ENCODE results near the gene INTS13. TPM values are rescaled to one million over a fixed set of nuclear protein-coding genes. Genes with fewer than 3 reads are reported as not detected.
A peak's percentile ranks its signal among the peaks of the same experiment; 100 is the strongest.

Gene INTS13
- total RNA-seq, 2 donors from 2014 or later = 23.9 to 55.5 TPM

DNA sequence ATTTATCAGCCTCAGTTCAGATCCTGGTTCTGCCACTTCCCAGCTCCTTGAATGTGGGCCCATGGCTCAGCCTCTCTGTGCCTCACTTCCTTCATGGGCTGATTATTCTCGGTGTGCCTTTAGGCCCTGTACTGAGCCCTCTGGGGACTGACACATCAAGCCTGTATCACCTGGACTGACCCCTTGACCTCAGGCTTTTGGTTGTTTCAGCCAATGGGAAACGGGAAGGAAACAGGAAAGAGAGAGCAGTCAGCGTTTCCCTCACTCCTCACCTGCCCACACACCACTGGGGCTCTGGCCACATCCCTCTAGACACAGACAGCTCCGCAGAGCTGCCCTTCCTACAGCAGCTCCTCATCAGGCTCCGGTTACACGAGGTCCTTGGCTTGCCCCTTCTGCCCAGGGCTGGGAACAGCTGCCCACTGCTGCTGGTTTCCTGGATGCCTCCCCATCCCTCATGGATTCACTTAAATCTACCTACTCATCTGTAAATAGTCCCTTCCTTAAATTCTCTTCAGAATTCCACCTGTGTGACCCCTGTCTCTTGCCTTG is 67.8 kb downstream of the INTS13 start:
- Mint-ChIP-seq H3K36me3 (ENCODE audit: low read depth) (no peaks in the 10 kb centered on the region), H3K27me3 (ENCODE audit: insufficient read depth) (no peaks in the 10 kb centered on the region), H3K4me1 (peaks cover 10% of the 10 kb centered on the region), H3K27ac (no peak overlapping the region), H3K9me3 (no peaks in the 10 kb centered on the region), H3K4me3 (no peak overlapping the region)
- 76 to 83% methylated on average over 1 to 6 of the region's 6 CpGs for WGBS, 2 experiments (ENCODE audit: insufficient coverage in 1 of 2, insufficient read length in 1 of 2)
- TF ChIP-seq, protein P1, sequence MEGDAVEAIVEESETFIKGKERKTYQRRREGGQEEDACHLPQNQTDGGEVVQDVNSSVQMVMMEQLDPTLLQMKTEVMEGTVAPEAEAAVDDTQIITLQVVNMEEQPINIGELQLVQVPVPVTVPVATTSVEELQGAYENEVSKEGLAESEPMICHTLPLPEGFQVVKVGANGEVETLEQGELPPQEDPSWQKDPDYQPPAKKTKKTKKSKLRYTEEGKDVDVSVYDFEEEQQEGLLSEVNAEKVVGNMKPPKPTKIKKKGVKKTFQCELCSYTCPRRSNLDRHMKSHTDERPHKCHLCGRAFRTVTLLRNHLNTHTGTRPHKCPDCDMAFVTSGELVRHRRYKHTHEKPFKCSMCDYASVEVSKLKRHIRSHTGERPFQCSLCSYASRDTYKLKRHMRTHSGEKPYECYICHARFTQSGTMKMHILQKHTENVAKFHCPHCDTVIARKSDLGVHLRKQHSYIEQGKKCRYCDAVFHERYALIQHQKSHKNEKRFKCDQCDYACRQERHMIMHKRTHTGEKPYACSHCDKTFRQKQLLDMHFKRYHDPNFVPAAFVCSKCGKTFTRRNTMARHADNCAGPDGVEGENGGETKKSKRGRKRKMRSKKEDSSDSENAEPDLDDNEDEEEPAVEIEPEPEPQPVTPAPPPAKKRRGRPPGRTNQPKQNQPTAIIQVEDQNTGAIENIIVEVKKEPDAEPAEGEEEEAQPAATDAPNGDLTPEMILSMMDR (conservative IDR thresholded peaks at IDR 0.05) = no peak
- no peaks in the 10 kb centered on the region for H3K27me3 ChIP-seq (ENCODE audit: control insufficient read depth, insufficient read depth, low read length, poor library complexity, severe bottlenecking)
- peaks cover 2% of the 10 kb centered on the region for H3K4me1 ChIP-seq (ENCODE audit: control insufficient read depth, insufficient read depth, low read length)
- no peaks in the 10 kb centered on the region for H3K9me3 ChIP-seq (ENCODE audit: control insufficient read depth, low read length)
- H3K36me3 ChIP-seq (ENCODE audit: control insufficient read depth, insufficient read depth, low read length) = no peaks in the 10 kb centered on the region
- DNase-seq = peak; percentile 60
- H3K9ac ChIP-seq (ENCODE audit: extremely low read depth, low read length, poor library complexity, severe bottlenecking) = no peak overlapping the region
- H3K4me3 ChIP-seq (ENCODE audit: low read length) = no peak overlapping the region
- H3K27ac ChIP-seq (ENCODE audit: low read depth, low read length) = no peak overlapping the region

DNA sequence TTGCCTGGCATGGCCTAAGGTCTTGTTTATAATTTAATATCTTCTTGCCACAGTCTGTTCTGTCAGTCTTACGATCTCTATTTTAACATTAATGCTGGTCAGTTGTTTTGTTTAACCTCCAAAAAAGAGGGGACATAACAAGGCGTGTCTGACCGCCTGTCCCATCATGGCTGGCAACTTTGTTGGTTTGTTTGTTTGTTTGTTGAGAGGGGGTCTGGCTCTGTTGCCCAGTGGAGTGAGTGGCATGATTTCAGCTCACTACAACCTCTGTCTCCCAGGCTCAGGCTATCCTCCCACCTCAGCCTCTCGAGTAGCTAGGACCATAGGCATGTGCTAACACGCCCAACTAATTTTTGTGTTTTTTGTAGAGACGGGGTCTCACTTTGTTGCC is 68.7 kb downstream of the INTS13 start:
- no peak for DNase-seq
- Histone ChIP-seq H3K27me3 (ENCODE audit: control insufficient read depth, insufficient read depth, low read length, poor library complexity, severe bottlenecking) (no peaks in the 10 kb centered on the region), H3K4me1 (ENCODE audit: control insufficient read depth, insufficient read depth, low read length) (peaks cover 2% of the 10 kb centered on the region), H3K9ac (ENCODE audit: extremely low read depth, low read length, poor library complexity, severe bottlenecking) (no peak overlapping the region), H3K27ac (ENCODE audit: low read depth, low read length) (no peak overlapping the region), H3K36me3 (ENCODE audit: control insufficient read depth, insufficient read depth, low read length) (no peaks in the 10 kb centered on the region), H3K9me3 (ENCODE audit: control insufficient read depth, low read length) (no peaks in the 10 kb centered on the region), H3K4me3 (ENCODE audit: low read length) (no peak overlapping the region)
- 88 to 95% methylated on average over 3 to 6 of the region's 6 CpGs for WGBS, 2 experiments (ENCODE audit: insufficient coverage in 1 of 2, insufficient read length in 1 of 2)
- no peak overlapping the region for H3K4me3 Mint-ChIP-seq
- H3K4me1 Mint-ChIP-seq = peaks cover 10% of the 10 kb centered on the region
- TF ChIP-seq, protein P1 (conservative IDR thresholded peaks at IDR 0.05) = no peak
- no peaks in the 10 kb centered on the region for H3K9me3 Mint-ChIP-seq
- H3K36me3 Mint-ChIP-seq (ENCODE audit: low read depth) = no peaks in the 10 kb centered on the region
- no peaks in the 10 kb centered on the region for H3K27me3 Mint-ChIP-seq (ENCODE audit: insufficient read depth)
- no peak overlapping the region for H3K27ac Mint-ChIP-seq

DNA sequence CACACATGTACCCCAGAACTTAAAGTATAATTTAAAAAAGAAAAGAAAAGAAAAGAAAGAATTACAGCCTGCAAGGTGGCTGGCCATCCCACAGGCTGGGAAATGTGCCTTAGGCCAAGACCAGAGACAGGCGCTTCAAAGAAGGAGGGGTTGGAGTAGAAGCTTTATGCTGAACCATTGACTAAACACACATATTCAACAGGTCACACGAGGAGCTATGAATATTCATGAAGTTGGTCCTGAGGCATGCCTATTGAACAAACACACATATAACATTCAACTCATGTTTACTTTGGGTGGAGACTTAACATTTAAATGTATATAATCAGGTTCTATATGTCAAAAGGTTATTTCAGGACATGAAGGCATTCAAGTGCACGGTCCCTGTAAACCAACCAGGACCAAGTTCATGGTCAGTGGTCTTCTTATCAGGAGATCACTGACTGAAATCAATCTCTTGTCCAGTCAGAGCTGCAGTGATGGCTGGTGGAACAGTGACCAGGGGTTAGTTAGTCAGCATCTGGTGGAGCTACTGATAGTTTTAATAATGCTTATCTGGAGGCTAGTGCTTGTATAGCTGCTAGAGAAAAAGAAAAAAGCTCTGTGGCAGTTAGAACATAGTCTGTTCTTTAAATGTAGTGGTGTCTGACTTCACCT is 69.2 kb downstream of the INTS13 start:
- Histone ChIP-seq H3K4me1 (ENCODE audit: control insufficient read depth, insufficient read depth, low read length) (peaks cover 2% of the 10 kb centered on the region), H3K9ac (ENCODE audit: extremely low read depth, low read length, poor library complexity, severe bottlenecking) (no peak overlapping the region), H3K36me3 (ENCODE audit: control insufficient read depth, insufficient read depth, low read length) (no peaks in the 10 kb centered on the region), H3K4me3 (ENCODE audit: low read length) (no peak overlapping the region), H3K9me3 (ENCODE audit: control insufficient read depth, low read length) (no peaks in the 10 kb centered on the region), H3K27me3 (ENCODE audit: control insufficient read depth, insufficient read depth, low read length, poor library complexity, severe bottlenecking) (no peaks in the 10 kb centered on the region), H3K27ac (ENCODE audit: low read depth, low read length) (no peak overlapping the region)
- DNase-seq = no peak
- Mint-ChIP-seq H3K27me3 (ENCODE audit: insufficient read depth) (no peaks in the 10 kb centered on the region), H3K9me3 (no peaks in the 10 kb centered on the region), H3K27ac (no peak overlapping the region), H3K4me3 (no peak overlapping the region), H3K4me1 (peaks cover 9% of the 10 kb centered on the region), H3K36me3 (ENCODE audit: low read depth) (no peaks in the 10 kb centered on the region)
- WGBS, 2 experiments (ENCODE audit: insufficient coverage in 1 of 2, insufficient read length in 1 of 2) = 77 to 100% methylated on average over 1 to 3 of the region's 3 CpGs
- TF ChIP-seq, protein P1 (conservative IDR thresholded peaks at IDR 0.05) = no peak

Data from endodermal cell (in vitro differentiated cells).